Caco-2 (cell line): ENCODE data around the gene RFC4. TPM values are rescaled to one million over a fixed set of nuclear protein-coding genes. Genes with fewer than 3 reads are reported as not detected.
A peak's percentile ranks its signal among the peaks of the same experiment; 100 is the strongest.

Experiments
- BruUV-seq: library from RNA; stranded (reverse); fragments of 400-500 nt; replicated peaks from 2 replicates; lab custom pipeline; 2021; lab: Mats Ljungman, UMichigan
- CTCF ChIA-PET: fragments of 300-600 bp; sonication (Branson Sonifier 250); formaldehyde crosslinking; loops from one replicate; lab custom pipeline; 2022; ENCODE audit warnings: antibody characterized with exemption; lab: Charles Lee
- POLR2A ChIA-PET: fragments of 300-600 bp; sonication (Branson Sonifier 250); formaldehyde crosslinking; loops from one replicate; lab custom pipeline; 2022; ENCODE audit warnings: antibody characterized with exemption; lab: Charles Lee
- DNase-seq, 2 experiments: peaks; one replicate each; pipeline versions ENCODE4 v3.0.0 to v3.0.0-alpha.2; 2020 to 2022
- H3K27me3 ChIP-seq: replicated peaks from 2 replicates; pipeline ENCODE4 v1.6.0; 2011; ENCODE audit warnings: low read length; ENCODE audit not compliant: control insufficient read depth, insufficient read depth
- H3K36me3 ChIP-seq: 2 replicates; pipeline ENCODE4 v1.5.1; 2011; ENCODE audit warnings: low read length; ENCODE audit not compliant: control insufficient read depth, insufficient read depth
- H3K4me1 ChIP-seq: fragments of 250-450 bp; sonication (Bioruptor Pico); 2 replicates; pipeline ENCODE4 v1.5.1; 2020; ENCODE audit warnings: mild to moderate bottlenecking
- H3K4me3 ChIP-seq: 2 replicates; pipeline ENCODE4 v1.5.1; 2011; ENCODE audit warnings: low read depth, mild to moderate bottlenecking, control low read depth, low read length
- H3K9me3 ChIP-seq: fragments of 250-450 bp; sonication (Bioruptor Pico); 2 replicates; pipeline ENCODE4 v1.5.1; 2020; ENCODE audit warnings: mild to moderate bottlenecking, moderate library complexity
- H3K27ac Mint-ChIP-seq: one replicate; pipeline ENCODE4 v1.8.0; 2022; ENCODE audit warnings: mixed read lengths; ENCODE audit not compliant: unreplicated experiment
- H3K27me3 Mint-ChIP-seq: one replicate; pipeline ENCODE4 v1.8.0; 2022; ENCODE audit warnings: mixed read lengths; ENCODE audit not compliant: insufficient read depth, unreplicated experiment
- H3K36me3 Mint-ChIP-seq: one replicate; pipeline ENCODE4 v1.8.0; 2022; ENCODE audit warnings: mild to moderate bottlenecking, mixed read lengths; ENCODE audit not compliant: insufficient read depth, unreplicated experiment
- H3K4me1 Mint-ChIP-seq: one replicate; pipeline ENCODE4 v1.8.0; 2022; ENCODE audit warnings: low read depth, mixed read lengths; ENCODE audit not compliant: unreplicated experiment
- H3K4me3 Mint-ChIP-seq: one replicate; pipeline ENCODE4 v1.8.0; 2022; ENCODE audit warnings: mild to moderate bottlenecking, moderate library complexity, mixed read lengths; ENCODE audit not compliant: unreplicated experiment
- H3K9me3 Mint-ChIP-seq: one replicate; pipeline ENCODE4 v1.8.0; 2022; ENCODE audit warnings: mixed read lengths; ENCODE audit not compliant: unreplicated experiment
- intact Hi-C: fragments of 100-400 bp; cut with micrococcal nuclease; formaldehyde crosslinking; loops from one replicate; pipeline ENCODE4 v1.10.0; 2022; ENCODE audit not compliant: unreplicated experiment
- total RNA-seq: library from RNA; stranded (reverse); gene quantifications from 2 replicates; pipeline ENCODE4 v1.2.3, GENCODE V29; 2022
- TF ChIP-seq, protein P1 (sequence below), 2 experiments: fragments of 200-600 bp in 1 of 2; IDR thresholded peaks; 1 replicate in 1 of 2; 2 replicates in 1 of 2; pipeline versions ENCODE4 v1.5.1 to v1.8.0; 2011 to 2022; ENCODE audit warnings: antibody characterized with exemption in 1 of 2, control low read depth in 1 of 2, inconsistent platforms in 1 of 2, low read depth in 1 of 2, low read length in 1 of 2, mild to moderate bottlenecking in 1 of 2, moderate library complexity in 1 of 2; ENCODE audit not compliant: insufficient read depth in 1 of 2, severe bottlenecking in 1 of 2, unreplicated experiment in 1 of 2

Gene RFC4
- total RNA-seq, 1 experiment from 2014 or later: 62.2 TPM

DNA sequence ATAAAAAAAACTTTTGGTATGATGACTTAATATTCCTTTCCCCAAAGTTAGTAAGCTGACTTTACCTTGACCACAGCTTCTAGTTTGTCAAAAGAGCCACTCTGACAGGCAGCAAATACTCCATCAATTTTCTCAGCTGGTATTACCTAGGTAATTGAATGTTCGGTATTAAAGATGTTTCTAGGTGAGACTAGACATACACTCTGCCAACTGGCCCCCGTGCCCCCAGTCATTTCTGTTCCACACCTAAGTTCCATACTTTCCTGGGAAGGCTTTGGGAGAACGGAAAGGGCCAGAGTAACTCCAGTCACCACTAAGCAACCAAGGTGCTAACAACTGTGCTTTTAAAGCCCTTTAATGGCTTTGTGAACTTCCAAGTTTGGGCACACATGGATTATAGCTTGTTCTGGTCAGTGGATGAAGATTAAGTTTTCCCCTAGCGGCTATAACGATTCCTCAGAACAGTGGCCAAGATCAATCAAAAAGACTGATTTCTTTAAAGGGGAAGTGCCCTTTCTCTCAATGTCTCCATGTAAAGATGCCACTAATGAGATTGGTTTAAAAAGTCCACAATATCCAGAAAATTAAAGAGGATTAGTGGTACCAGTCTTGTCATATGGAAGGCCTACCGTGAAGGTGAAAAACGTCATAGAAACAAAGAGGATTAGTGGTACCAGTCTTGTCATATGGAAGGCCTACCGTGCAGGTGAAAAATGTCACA is 15.9 kb downstream of the RFC4 start:
- CTCF ChIA-PET: interaction anchor here (0.6 kb wide), 1 partner anchor 531 kb away, joined by 4 read pairs; no protein-coding TSS in a partner anchor
- Mint-ChIP-seq H3K27ac (peak overlapping the region; percentile 45), H3K36me3 (peaks cover 91% of the 10 kb centered on the region), H3K27me3 (no peaks in the 10 kb centered on the region), H3K4me3 (no peak overlapping the region), H3K9me3 (no peaks in the 10 kb centered on the region), H3K4me1 (peaks cover 8% of the 10 kb centered on the region)
- TF ChIP-seq, protein P1, sequence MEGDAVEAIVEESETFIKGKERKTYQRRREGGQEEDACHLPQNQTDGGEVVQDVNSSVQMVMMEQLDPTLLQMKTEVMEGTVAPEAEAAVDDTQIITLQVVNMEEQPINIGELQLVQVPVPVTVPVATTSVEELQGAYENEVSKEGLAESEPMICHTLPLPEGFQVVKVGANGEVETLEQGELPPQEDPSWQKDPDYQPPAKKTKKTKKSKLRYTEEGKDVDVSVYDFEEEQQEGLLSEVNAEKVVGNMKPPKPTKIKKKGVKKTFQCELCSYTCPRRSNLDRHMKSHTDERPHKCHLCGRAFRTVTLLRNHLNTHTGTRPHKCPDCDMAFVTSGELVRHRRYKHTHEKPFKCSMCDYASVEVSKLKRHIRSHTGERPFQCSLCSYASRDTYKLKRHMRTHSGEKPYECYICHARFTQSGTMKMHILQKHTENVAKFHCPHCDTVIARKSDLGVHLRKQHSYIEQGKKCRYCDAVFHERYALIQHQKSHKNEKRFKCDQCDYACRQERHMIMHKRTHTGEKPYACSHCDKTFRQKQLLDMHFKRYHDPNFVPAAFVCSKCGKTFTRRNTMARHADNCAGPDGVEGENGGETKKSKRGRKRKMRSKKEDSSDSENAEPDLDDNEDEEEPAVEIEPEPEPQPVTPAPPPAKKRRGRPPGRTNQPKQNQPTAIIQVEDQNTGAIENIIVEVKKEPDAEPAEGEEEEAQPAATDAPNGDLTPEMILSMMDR (IDR thresholded peaks at IDR 0.05; ENCODE audit: insufficient read depth in 1 of 2, low read depth in 1 of 2, low read length in 1 of 2, severe bottlenecking in 1 of 2, unreplicated experiment in 1 of 2): no peak
- no peaks in the 10 kb centered on the region for H3K27me3 ChIP-seq
- no TSS peak for BruUV-seq
- H3K4me3 ChIP-seq: no peak overlapping the region
- no peaks in the 10 kb centered on the region for H3K9me3 ChIP-seq
- intact Hi-C loops: loop anchor here (2.0 kb wide), 1 partner anchor 16 kb away; the partner anchor contains the start of gene RFC4
- H3K4me1 ChIP-seq: peaks cover 6% of the 10 kb centered on the region; the same call in 1 of the 2 replicates
- peak in 1 of 2 experiments; percentile 45 for DNase-seq
- peaks cover 8% of the 10 kb centered on the region for H3K36me3 ChIP-seq
- POLR2A ChIA-PET: interaction anchor here (1.0 to 1.3 kb wide), 2 partner anchors 15 to 37 kb away, joined by 3 read pairs; no protein-coding TSS in a partner anchor

- Mint-ChIP-seq H3K27me3 (no peaks in the 10 kb centered on the region), H3K27ac (peak overlapping the region; percentile 45), H3K4me3 (no peak overlapping the region), H3K9me3 (no peaks in the 10 kb centered on the region), H3K36me3 (peaks cover 95% of the 10 kb centered on the region), H3K4me1 (peaks cover 12% of the 10 kb centered on the region)
- Histone ChIP-seq H3K36me3 (peaks cover 11% of the 10 kb centered on the region), H3K4me3 (no peak overlapping the region), H3K27me3 (no peaks in the 10 kb centered on the region), H3K4me1 (peaks cover 8% of the 10 kb centered on the region; the same call in 1 of the 2 replicates), H3K9me3 (no peaks in the 10 kb centered on the region)
- CTCF ChIA-PET: interaction anchor here (0.6 kb wide), 1 partner anchor 530 kb away, joined by 4 read pairs; no protein-coding TSS in a partner anchor
- intact Hi-C loops: loop anchor here (2.0 kb wide), 1 partner anchor 17 kb away; the partner anchor contains the start of gene RFC4
- TF ChIP-seq, protein P1 (IDR thresholded peaks at IDR 0.05; ENCODE audit: insufficient read depth in 1 of 2, low read depth in 1 of 2, low read length in 1 of 2, severe bottlenecking in 1 of 2, unreplicated experiment in 1 of 2): no peak
- no peak for DNase-seq
- BruUV-seq: no TSS peak
- POLR2A ChIA-PET: interaction anchor here (1.0 to 1.3 kb wide), 2 partner anchors 16 to 38 kb away, joined by 3 read pairs; no protein-coding TSS in a partner anchor
Observed at GRCh38 chr3:186789554-186790260, 16.6 kb downstream of the RFC4 start.
